GM21723 (cell line): Measurements from ENCODE around the gene HCN2.
A peak's percentile ranks its signal among the peaks of the same experiment; 100 is the strongest.
"Not testable (repeated sequence)": the region's sequence is repeated elsewhere in the genome, so short reads cannot be mapped to it uniquely, and the experiment has no call there.

Experiments
- ATAC-seq: cut with Tn5 transposase; IDR thresholded peaks from one replicate; pipeline ENCODE4 v1.9.1; 2021; ENCODE audit warnings: mild to moderate bottlenecking, moderate library complexity; ENCODE audit not compliant: unreplicated experiment

HCN2 gene

DNA sequence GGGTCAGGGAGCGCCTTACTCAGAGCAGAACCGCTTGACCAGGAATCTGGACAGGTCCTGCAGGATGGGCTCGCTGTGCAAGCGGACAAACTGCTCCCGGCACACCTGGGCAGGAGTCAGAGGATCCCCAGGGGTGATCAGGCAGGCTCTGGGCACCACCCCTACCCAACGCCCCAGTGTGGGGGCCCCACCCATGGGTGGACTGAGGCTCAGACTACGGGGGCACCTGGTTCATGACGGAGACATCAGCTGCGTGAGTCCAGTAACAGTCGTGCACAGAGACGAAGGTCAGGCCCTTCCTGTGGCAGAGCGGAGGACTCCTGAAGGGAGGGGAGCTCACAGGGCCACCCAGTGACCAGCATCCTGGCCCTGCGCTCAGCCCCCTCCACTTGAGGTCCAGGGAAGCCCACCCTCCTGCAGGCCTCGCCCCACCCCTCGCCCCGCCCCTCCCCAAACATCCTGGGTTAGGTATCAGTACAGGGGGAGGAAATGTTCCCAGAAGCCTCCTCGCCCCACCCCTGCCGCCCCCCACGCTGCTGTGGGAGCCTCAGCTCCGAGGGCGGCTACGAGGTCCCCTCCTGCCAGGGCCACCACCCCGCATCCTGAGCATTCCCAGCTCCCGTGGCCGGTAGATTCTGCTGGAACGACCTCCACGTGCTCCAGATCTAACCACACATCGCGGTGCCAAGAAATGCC lies 28.0 kb downstream of the HCN2 start:
- ATAC-seq = no peak

DNA sequence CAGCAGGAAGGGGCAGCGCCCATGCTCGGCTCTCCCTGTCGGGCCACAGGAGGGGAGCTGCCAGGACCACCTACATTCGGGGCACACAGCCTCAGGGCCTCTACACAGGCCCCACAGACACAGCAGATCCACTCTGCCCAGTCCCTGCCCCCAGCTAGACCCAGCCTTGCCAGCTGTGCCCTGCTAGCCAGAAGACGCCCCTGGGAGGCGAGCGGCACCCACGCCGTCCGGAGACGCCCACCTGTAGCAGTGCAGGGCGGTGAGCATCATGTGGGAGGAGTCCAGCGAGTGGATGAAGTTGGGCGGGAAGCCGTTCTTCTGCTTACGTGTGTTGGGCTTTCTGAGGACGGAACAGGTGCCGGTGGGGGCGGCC lies 28.6 kb downstream of the HCN2 start:
- ATAC-seq = no peak

DNA sequence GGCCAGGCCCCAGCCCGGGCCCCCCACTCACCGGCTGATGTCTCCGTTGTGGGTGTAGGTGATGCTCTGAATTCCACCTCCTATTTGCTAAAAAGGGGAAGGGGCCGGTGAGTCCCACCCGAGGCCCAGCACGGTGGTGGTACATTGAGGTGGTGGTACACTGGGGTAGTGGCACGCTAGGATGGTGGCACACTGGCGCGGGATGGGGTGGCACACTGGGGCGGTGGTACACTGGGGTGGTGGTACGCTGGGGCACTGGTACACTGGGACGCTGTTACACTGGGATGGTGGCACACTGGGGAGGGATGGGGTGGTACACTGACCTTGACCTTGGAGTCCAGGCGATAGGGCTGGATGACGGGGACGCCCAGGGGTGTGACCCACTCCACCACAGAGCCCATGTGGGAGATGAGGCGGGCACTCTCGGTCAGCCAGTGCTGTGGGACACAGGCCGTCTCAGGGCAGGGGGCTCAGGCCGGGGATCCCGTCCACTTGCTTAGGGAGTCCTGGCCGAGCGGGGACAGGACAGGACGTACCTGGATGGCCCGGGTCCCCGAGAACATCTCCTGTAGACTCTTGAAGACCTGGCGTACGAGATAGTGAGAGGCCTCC lies 29.1 kb downstream of the HCN2 start:
- ATAC-seq = no peak

DNA sequence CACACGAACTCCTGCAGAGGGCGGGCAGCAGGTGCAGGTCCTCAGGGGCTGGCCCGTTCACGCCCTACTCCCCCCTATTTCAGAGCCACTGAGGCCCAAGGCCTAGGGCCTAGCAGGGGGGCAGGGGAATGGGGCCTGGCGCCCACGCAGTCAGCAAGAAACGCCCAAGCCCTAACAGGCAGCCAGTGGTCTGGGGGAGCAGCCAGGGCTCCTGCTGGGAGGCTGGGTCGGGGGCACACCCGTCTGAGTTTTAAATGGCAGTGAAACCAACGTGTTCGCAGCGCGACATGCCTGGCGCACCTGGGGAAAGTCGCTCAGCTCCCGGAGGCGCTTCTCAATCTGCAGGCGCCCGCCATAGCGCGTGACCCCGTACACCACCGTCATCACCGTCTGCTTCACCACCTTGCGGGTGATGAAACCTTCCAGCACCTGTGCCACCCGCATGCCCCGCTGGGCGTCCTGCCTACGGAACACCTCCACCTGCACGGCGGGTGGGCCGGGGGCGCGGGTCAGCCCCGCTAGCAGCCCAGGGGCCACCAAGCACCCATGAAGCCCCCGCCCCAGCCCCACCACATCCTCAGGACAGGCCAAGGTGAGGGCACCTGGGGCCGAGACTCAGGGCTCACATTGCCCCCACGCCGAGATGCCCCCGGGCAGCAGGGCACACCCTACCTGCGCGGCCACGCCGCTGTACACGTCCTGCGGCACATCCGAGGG lies 29.8 kb downstream of the HCN2 start:
- no peak for ATAC-seq

DNA sequence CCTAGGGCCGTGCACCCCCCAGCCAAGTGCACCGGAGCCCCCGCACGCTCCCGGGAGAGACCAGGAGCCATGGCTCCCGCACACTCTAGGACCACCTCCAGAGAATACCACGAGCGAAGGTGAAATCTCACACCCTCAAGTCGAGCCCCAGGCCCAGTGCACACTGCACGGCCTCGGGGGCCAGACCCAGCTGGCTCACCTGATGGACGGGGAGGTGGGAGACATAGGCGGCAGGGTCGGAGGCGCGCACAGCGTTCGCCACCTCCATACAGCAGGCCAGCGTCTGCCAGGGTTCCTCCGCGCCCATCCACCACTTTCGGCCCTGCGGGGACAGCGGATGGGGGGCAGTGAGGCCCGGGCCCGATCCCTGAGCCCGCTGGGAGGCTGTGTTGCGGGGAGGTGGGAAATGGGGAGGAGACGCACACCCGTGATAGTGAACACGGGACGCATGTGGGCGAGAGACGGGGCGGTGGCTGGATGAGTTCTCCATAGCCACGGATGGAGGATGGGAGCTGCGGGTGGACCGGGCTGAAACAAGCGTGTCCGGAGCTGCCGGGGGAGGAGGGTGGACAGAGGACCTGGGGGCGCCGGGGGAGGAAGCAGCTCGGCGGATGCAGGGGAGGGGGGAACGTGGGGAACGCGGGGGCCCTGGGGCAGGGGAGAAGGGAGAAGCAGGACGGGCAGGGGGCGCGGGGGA lies 30.6 kb downstream of the HCN2 start:
- ATAC-seq = no peak

DNA sequence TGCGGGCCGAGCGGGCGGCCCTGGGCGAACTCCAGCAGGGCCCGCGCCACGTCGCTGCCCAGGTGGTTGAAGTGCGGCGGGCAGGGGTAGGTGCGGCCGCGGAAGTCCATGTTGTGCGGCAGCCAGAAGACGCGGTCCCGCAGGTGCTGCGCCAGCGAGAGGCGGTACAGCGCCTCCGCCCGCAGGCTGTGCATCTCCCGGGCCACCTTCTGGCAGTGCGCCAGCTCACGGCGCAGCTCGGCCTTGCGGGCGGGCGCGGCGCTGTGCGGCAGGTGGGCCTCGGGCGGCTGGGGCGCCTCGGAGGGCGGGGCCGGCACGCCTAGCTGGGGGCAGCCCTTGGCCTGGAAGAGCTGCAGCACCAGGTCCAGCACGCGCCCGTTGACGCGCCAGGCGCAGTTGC lies 31.5 kb downstream of the HCN2 start:
- not testable (repeated sequence) for ATAC-seq

DNA sequence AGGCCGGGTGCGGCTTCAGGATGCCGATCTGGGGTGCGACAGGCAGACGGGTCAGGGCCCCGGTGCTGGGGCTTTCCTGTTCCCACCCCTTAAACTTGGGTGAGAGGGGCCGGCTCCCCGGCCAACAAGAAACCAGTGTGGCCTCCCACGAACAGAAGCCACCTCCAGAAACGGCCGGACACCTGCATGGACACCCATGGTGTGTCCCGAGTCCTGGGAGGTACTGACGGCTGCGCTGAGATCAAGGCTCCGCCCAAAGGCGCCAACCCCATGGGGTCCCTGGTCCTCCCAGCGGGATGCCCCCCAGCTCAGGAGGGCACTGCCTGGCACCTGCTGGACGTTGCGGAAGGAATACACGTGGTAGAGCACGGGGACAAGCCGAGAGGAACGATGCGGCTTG lies 32.1 kb downstream of the HCN2 start:
- ATAC-seq = no peak

DNA sequence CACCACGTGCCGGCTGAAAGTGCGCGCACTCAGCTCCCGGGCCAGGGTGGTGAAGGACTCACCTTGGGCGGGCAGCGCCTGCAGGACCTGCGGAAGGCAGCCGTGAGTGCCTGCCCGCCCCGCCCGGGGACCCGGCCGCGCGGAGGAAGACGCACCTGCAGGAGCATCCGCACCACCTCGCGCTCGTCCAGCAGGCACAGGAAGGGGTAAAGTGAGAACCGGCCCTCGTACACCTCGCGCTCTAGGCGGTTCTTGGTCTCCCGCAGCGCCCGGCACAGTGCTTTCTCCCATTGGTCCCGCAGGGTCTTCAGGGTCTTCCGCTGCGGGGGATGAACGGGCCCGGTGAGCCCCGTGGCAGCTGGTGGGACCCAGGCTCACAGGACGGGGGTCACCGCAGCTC lies 33.0 kb downstream of the HCN2 start:
- ATAC-seq = no peak

DNA sequence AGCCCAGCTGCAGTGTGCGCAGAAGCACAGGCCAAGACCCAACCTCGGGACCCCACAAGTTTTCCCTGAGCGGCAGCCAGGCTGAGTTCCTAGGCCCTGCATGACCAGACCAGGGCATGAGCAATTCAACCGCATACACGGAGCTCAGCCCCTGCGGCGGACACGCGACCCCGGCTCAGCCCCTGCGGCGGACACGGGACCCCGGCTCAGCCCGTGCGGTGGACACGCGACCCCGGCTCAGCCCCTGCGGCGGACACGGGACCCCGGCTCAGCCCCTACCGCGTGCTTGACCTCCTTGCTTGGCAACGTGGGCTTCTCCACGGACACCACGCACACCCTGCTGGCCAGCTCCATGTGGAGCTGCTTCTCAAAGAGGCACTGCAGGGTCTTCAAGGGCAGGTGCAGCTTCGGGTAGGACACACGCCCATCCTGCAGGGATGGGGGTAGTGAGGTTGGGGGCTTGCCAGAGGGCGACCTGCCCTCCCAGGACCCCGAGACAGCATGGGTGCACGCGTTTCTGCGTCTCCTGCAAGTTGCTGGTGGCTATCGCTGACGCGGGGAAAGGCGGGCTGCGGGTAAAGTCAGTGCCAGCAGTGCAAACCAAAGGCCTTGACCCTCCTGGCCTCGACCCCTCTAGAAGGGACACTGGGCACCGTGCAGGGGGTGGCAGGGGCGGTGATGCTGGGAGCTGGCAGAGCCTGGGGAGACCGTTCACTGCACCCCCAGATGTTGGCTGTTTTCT lies 33.7 kb downstream of the HCN2 start:
- no peak for ATAC-seq

DNA sequence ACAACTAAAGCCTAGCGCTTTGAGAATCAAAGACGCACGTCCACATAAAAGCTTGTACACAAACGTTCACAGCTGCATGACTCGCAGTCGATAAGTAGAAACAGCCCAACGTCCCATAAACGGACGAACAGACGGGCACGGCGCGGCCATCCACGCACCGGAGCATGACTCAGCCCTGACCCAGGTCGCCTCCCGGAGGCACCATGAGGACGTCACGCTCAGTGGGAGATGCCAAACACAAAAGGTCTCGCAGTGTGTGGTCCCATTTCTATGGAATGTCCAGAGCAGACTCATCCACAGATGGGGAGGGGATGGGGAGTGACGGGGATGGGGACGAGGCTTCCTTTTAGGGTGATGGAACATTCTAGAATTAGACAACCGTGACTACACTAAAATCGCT lies 34.3 kb downstream of the HCN2 start:
- no peak for ATAC-seq

DNA sequence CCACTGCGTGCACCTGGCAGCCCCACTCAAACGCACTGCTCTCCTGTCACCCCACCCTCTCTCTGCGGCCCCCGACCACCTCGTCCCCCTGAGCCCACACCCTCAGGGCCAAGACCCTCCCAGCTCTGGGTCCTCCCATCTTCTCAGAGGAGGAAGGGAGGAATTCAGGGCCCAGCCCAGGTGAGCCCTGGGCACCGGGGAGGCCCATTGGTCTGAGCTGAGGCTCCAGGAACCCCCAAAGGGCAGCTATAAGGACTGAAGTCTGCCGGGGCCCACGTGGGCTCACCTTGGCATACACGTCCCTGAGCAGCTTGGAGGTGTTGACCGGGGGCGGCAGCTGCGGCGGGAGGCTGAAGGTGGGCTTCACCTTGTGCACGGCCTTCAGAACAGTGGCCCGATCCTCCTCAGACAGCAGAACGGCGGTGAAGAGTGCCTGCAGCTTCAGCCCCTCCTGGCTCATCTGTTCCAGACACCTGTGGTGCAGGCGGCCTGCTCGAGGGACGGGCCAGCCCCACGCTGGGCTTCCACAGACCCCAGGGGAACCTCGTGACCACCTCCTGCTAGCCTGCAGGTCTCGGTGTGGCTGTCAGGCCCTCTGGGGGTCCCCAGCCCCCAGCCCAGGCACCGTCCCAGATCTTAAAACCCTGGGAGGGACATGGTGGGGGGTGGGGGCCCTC lies 34.9 kb downstream of the HCN2 start:
- ATAC-seq = no peak

DNA sequence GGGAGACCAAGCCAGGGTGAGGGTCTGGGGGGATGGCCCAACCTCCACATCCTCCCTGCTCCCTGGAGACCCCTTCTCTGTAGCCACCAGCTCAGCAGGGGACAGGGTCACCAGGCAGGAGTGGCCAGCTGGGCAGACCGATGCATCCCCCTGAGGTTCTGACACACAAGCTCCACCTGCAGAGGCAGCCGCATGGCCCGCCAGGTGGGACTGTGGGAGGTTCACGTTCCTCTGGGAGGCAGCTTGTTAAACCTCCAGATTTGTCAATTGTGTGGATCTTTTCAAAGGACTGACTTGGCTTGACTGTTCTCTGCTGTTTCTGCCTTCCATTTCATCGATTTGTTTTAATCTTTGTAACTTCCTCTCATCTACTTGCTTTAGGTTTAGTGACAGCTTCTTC lies 35.6 kb downstream of the HCN2 start:
- ATAC-seq = no peak

DNA sequence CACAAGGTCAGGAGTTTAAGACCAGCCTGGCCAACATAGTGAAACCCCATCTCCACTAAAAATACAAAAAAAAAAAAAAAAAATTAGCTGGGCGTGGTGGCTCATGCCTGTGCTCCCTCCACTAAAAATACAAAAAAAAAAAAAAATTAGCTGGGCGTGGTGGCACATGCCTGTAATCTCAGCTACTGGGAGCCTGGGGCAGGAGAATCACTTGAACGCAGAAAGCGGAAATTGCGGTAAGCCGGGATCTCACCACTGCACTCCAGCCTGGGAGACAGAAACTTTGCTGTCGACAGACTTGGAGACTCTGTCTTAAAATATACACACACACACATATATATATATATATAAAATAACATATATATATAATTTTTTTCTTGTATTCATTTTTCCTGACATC lies 36.9 kb downstream of the HCN2 start:
- ATAC-seq = not testable (repeated sequence)

DNA sequence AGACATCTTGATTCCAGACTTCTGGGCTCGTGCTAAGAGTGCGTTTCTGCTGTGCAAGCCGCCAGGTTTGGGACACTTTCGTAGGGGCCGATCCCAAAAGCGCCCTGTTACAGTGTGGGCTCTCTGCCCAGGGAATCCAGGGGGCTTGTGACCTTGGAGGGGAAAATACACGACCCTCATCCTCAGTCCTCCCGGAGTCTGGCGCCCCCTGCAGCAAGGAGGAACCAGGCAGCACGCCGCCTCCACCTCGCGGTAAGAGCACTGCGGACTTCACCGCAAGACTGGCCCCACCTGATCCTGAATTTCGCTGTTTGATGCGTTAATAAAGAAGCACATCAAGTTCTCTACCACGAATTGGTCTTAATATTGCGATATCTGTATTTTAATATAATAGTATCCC lies 38.5 kb downstream of the HCN2 start:
- no peak for ATAC-seq

DNA sequence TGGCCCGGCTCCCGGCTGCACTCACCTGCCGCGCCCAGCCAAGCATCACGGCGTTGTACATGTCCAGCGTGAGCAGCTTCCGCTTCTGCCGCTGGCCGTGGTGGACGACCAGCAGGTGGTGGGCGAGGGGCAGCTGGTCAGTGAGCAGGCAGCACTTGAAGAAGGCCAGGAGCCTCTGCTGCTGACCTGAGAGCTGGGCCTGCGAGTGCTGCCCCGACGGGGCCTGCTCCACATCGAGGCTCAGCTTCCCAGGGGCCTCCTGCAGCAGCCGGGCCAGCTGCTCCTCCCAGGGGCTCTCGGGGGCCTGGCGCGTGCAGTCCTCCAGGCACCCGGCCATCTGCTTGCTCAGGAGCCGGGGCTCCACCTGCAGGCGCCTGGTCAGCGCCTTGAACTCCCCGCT lies 39.8 kb downstream of the HCN2 start:
- not testable (repeated sequence) for ATAC-seq

DNA sequence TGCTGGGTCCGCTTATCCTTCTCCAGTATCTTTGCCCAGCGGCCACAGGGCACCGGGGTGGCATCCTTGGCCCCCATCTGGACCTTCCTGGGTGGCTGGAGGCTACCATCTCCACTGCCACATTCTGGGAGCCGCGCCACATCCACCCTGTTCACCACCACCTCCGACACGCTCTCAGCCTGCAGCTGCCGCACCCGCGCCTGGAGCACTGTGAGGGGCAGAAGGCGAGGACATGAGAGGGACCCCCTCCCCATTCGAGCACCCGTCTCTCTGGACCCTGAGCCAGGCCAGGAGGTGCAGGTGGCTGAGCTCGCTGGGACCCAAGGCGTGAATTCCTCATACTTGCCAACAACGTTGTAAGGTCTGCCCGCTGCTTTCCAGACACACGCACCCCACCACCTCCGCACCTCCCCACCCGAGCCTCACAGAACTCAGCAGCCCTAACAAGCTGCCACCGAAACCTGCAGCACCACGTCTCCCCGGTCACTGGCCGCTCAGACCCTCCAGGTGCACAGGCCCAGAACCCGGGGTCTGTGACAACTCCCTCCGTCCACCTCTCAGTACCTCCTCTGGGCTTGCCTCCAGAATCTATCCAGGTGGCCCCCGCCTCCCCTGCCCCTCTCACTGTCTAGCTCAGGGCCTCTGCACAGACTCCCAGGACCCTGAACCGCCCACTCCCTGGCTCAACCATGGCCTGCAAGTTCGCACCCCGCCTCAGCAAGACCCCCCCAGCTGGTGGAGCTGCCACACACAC lies 40.5 kb downstream of the HCN2 start:
- ATAC-seq = no peak

DNA sequence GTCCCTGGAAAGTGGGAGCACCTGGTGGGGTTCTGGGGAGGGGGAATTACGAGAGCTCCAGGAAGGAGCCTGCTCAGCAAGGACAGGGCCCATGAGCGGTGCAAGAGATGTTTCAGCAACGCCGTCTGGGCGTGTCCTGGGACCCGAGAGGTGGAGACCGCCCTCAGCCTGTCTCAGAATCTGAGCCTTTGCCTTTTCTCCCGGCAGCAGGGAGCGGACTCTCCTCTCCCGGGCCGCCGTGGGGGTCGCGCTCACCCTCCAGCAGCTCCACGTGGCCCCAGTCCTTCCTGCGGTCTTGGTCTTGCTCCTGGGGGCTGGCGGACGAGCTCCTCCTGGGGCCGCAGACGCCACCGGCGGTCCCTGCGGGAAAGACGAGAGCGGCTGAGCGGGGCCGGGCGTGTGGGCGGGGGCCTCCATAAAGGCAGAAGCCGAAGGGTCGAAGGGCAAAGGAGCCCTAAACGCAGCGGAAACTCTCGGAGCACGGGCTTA lies 42.9 kb downstream of the HCN2 start:
- no peak for ATAC-seq

DNA sequence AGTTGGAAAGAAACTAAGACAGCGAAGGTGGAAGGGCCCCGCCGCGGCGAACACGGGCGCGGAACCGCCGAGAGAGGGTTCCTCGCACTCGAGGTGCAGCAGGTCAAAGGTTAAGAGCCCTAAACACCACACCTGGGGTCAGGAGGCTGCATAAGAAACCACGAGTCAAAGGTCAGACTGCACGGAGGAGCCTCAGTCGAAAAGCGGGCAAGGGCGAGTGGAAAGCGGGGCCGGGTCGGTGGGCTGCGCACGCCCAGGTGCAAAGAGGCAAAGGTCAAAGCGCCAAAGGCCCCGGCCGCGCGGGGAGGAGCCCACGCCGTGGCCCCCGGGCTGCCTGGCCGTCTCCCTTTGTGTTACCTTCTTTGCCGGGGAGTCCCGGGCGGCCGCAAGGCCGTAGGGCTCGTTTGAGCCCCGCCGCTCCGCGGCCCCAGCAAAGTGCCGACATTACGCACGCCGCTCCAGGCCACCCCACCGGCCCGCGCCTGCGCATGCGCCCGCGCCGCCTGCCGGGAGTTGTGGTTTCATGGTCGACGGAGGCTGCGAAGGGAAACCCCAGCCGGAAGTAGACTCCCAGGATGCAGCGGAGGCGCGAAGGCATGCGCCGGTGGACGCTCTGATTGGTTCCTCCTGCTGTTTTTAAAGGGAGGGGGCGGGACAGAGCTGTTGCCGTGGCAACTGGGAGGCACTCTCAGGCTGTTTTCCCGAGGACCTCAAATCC lies 43.5 kb downstream of the HCN2 start, which contains the start of gene POLRMT:
TSS of gene POLRMT (minus strand) at position 470 of the 718 bp plus-strand sequence. CDS start at position 445, 25 bp downstream.
- peak; percentile 66 for ATAC-seq
